H9 (cell line): ENCODE data around the gene TIMM22. TPM values are rescaled to one million over a fixed set of nuclear protein-coding genes. Genes with fewer than 3 reads are reported as not detected.

Experiments
- DNase-seq: peaks from one replicate; pipeline ENCODE4 v3.0.0-alpha.2; 2017
- H2AFZ ChIP-seq: one replicate; pipeline ENCODE4 v1.6.1; 2013; ENCODE audit warnings: mild to moderate bottlenecking, low read length, control low read depth, moderate library complexity
- H2AK5ac ChIP-seq: 2 replicates; pipeline ENCODE4 v1.6.1; 2013; ENCODE audit warnings: low read length, control low read depth, mixed read lengths; ENCODE audit not compliant: insufficient read length
- H2BK120ac ChIP-seq: one replicate; pipeline ENCODE4 v1.6.1; 2013; ENCODE audit warnings: low read depth, mild to moderate bottlenecking, low read length, control low read depth, inconsistent platforms; ENCODE audit not compliant: poor library complexity, severe bottlenecking
- H2BK12ac ChIP-seq: 2 replicates; pipeline ENCODE4 v1.6.1; 2013; ENCODE audit warnings: low read length, control low read depth, mixed read lengths, low read depth; ENCODE audit not compliant: insufficient read length
- H2BK15ac ChIP-seq: 2 replicates; pipeline ENCODE4 v1.6.1; 2013; ENCODE audit warnings: low read depth, low read length, control low read depth
- H2BK20ac ChIP-seq: one replicate; pipeline ENCODE4 v1.6.1; 2013; ENCODE audit warnings: low read depth, mild to moderate bottlenecking, low read length, control low read depth, inconsistent platforms; ENCODE audit not compliant: poor library complexity, severe bottlenecking
- H2BK5ac ChIP-seq: 2 replicates; pipeline ENCODE4 v1.6.1; 2013; ENCODE audit warnings: low read length, control low read depth, mixed read lengths; ENCODE audit not compliant: insufficient read length
- H3K14ac ChIP-seq: 2 replicates; pipeline ENCODE4 v1.6.1; 2013; ENCODE audit warnings: low read length, control low read depth; ENCODE audit not compliant: insufficient read depth
- H3K18ac ChIP-seq: 2 replicates; pipeline ENCODE4 v1.6.1; 2013; ENCODE audit warnings: low read depth, mild to moderate bottlenecking, mixed read lengths, low read length, control low read depth; ENCODE audit not compliant: insufficient read length
- H3K23ac ChIP-seq: 2 replicates; pipeline ENCODE4 v1.6.1; 2013; ENCODE audit warnings: low read length, control low read depth, mixed read lengths, low read depth; ENCODE audit not compliant: insufficient read length
- H3K23me2 ChIP-seq: 2 replicates; pipeline ENCODE4 v1.6.1; 2013; ENCODE audit warnings: low read depth, mild to moderate bottlenecking, mixed read lengths, low read length, control low read depth; ENCODE audit not compliant: insufficient read length, poor library complexity, severe bottlenecking
- H3K27ac ChIP-seq: 2 replicates; pipeline ENCODE4 v1.5.1; 2013; ENCODE audit warnings: low read length, control low read depth, mixed read lengths, low read depth; ENCODE audit not compliant: insufficient read length
- H3K27me3 ChIP-seq: 2 replicates; pipeline ENCODE4 v1.6.1; 2013; ENCODE audit warnings: low read length, control low read depth, inconsistent platforms; ENCODE audit not compliant: insufficient read depth
- H3K4ac ChIP-seq: 2 replicates; pipeline ENCODE4 v1.6.1; 2013; ENCODE audit warnings: low read depth, mild to moderate bottlenecking, control low read depth, inconsistent platforms, low read length, moderate library complexity
- H3K4me1 ChIP-seq: 2 replicates; pipeline ENCODE4 v1.6.1; 2013; ENCODE audit warnings: low read length, control low read depth, inconsistent platforms; ENCODE audit not compliant: insufficient read depth
- H3K4me2 ChIP-seq: 2 replicates; pipeline ENCODE4 v1.6.1; 2013; ENCODE audit warnings: low read length, control low read depth, mixed read lengths; ENCODE audit not compliant: insufficient read length, insufficient read depth
- H3K56ac ChIP-seq: 2 replicates; pipeline ENCODE4 v1.6.1; 2013; ENCODE audit warnings: low read depth, mild to moderate bottlenecking, mixed read lengths, low read length, control low read depth; ENCODE audit not compliant: insufficient read length
- H3K79me1 ChIP-seq: 2 replicates; pipeline ENCODE4 v1.6.1; 2013; ENCODE audit warnings: low read depth, mild to moderate bottlenecking, moderate library complexity, low read length, control low read depth, inconsistent platforms; ENCODE audit not compliant: insufficient read depth, poor library complexity, severe bottlenecking
- H3K79me2 ChIP-seq: 2 replicates; pipeline ENCODE4 v1.6.1; 2013; ENCODE audit warnings: low read length, control low read depth, inconsistent platforms; ENCODE audit not compliant: insufficient read depth
- H3K9ac ChIP-seq: 2 replicates; pipeline ENCODE4 v1.6.1; 2013; ENCODE audit warnings: low read length, control low read depth, mixed read lengths; ENCODE audit not compliant: insufficient read length; ENCODE audit errors: extremely low read depth
- H3K9me3 ChIP-seq: one replicate; pipeline ENCODE4 v1.6.1; 2013; ENCODE audit warnings: low read depth, low read length, inconsistent platforms; ENCODE audit not compliant: control insufficient read depth
- H3T11ph ChIP-seq: one replicate; pipeline ENCODE4 v1.6.1; 2013; ENCODE audit warnings: mild to moderate bottlenecking, low read length, control low read depth, inconsistent platforms
- H4K20me1 ChIP-seq: one replicate; pipeline ENCODE4 v1.6.1; 2013; ENCODE audit not compliant: control insufficient read depth, insufficient read length, insufficient read depth
- H4K5ac ChIP-seq: 2 replicates; pipeline ENCODE4 v1.6.1; 2013; ENCODE audit warnings: low read depth, mild to moderate bottlenecking, mixed read lengths, low read length, control low read depth; ENCODE audit not compliant: insufficient read length
- H4K8ac ChIP-seq: replicated peaks from 2 replicates; pipeline ENCODE4 v1.6.1; 2013; ENCODE audit warnings: low read length, control low read depth, mixed read lengths, low read depth; ENCODE audit not compliant: insufficient read length
- H4K91ac ChIP-seq: 2 replicates; pipeline ENCODE4 v1.6.1; 2013; ENCODE audit warnings: low read depth, mild to moderate bottlenecking, moderate library complexity, mixed read lengths, low read length, control low read depth; ENCODE audit not compliant: insufficient read length
- H3K27ac Mint-ChIP-seq, 3 experiments: 2 replicates in 2 of 3; 3 replicates in 1 of 3; pipeline ENCODE4 v1.8.0; 2020 to 2021; ENCODE audit warnings: mixed read lengths in 3 of 3, mild to moderate bottlenecking in 1 of 3, moderate library complexity in 1 of 3
- H3K27me3 Mint-ChIP-seq: 2 replicates; pipeline ENCODE4 v1.8.0; 2021; ENCODE audit warnings: low read depth, mild to moderate bottlenecking, moderate library complexity, mixed read lengths
- H3K36me3 Mint-ChIP-seq, 3 experiments: 2 replicates in 2 of 3; 3 replicates in 1 of 3; pipeline ENCODE4 v1.8.0; 2020 to 2021; ENCODE audit warnings: low read depth in 3 of 3, mixed read lengths in 3 of 3; ENCODE audit not compliant: insufficient read depth in 1 of 3
- H3K4me1 Mint-ChIP-seq, 2 experiments: 2 replicates each; pipeline ENCODE4 v1.8.0; 2020; ENCODE audit warnings: mixed read lengths in 2 of 2
- H3K4me3 Mint-ChIP-seq, 2 experiments: 2 replicates in 1 of 2; 3 replicates in 1 of 2; pipeline ENCODE4 v1.8.0; 2020 to 2021; ENCODE audit warnings: mild to moderate bottlenecking in 2 of 2, mixed read lengths in 2 of 2, moderate library complexity in 1 of 2
- H3K9me3 Mint-ChIP-seq, 2 experiments: 2 replicates in 1 of 2; 3 replicates in 1 of 2; pipeline ENCODE4 v1.8.0; 2020; ENCODE audit warnings: mild to moderate bottlenecking in 2 of 2, mixed read lengths in 2 of 2, moderate library complexity in 1 of 2
- CTCF ChIP-seq: fragments of 200-600 bp; sonication (generic); conservative IDR thresholded peaks from 3 replicates; pipeline ENCODE4 v1.8.0; 2021; ENCODE audit warnings: antibody characterized with exemption, mild to moderate bottlenecking
- WGBS: extraction: QIAGEN DNeasy Blood & Tissue Kit; methylation state at CpG from one replicate; pipeline ENCODE4 v1.1.7; 2013; ENCODE audit warnings: missing lambda C conversion rate, low lambda C conversion rate, mixed read lengths; ENCODE audit not compliant: insufficient read length; ENCODE audit errors: extremely low coverage; 5-methylcytosine and 5-hydroxymethylcytosine counted together
- total RNA-seq: library from RNA; stranded (reverse); gene quantifications from 2 replicates; pipeline ENCODE4 v1.2.1, GENCODE V29; 2021

TIMM22 gene
- total RNA-seq, 1 experiment from 2014 or later = 23.0 TPM

GRCh38 chr17:1010086-1010450 lies 13.1 kb downstream of the TIMM22 start:
- no peak overlapping the region for H3K27ac Mint-ChIP-seq

More at GRCh38 chr17:1010086-1010450, 13.1 kb downstream of the TIMM22 start:
- no peak overlapping the region for H3K23ac ChIP-seq
- no peak overlapping the region for H3K4me2 ChIP-seq
- no peak overlapping the region for H4K5ac ChIP-seq
- peaks cover 0 to 9% (median 4%) of the 10 kb centered on the region in 3 experiments; a peak in 4 of 7 replicates for H3K36me3 Mint-ChIP-seq
- H3K4ac ChIP-seq = no peak overlapping the region
- no peak overlapping the region for H2BK20ac ChIP-seq
- no peak overlapping the region for H3K56ac ChIP-seq
- no peaks in the 10 kb centered on the region for H3K9me3 ChIP-seq
- H3K18ac ChIP-seq = no peak overlapping the region
- H3K27me3 Mint-ChIP-seq = no peaks in the 10 kb centered on the region; the same call in 1 of the 2 replicates
- no peak overlapping the region for H2BK120ac ChIP-seq
- no peak for DNase-seq
- H4K8ac ChIP-seq = no peak overlapping the region
- H3K4me1 Mint-ChIP-seq = peaks cover 5 to 6% of the 10 kb centered on the region in 2 experiments; a peak in 3 of 4 replicates
- no peak overlapping the region for H3K9ac ChIP-seq
- no peaks in the 10 kb centered on the region for H4K20me1 ChIP-seq
- no peak overlapping the region for H2BK12ac ChIP-seq
- H2AFZ ChIP-seq = no peak overlapping the region
- H3K79me2 ChIP-seq = no peaks in the 10 kb centered on the region
- no peak overlapping the region for H3K4me3 Mint-ChIP-seq
- H3T11ph ChIP-seq = no peak overlapping the region
- H3K4me1 ChIP-seq = no peaks in the 10 kb centered on the region
- no peak overlapping the region for H4K91ac ChIP-seq
- no peak overlapping the region for H3K14ac ChIP-seq
- no peak for TF ChIP-seq CTCF
- H2AK5ac ChIP-seq = no peak overlapping the region
- no CpG with 5 or more reads among the region's 10 CpGs for WGBS
- H2BK5ac ChIP-seq = no peak overlapping the region
- no peaks in the 10 kb centered on the region for H3K79me1 ChIP-seq
- no peak overlapping the region for H2BK15ac ChIP-seq
- H3K23me2 ChIP-seq = no peaks in the 10 kb centered on the region
- H3K9me3 Mint-ChIP-seq = no peaks in the 10 kb centered on the region
- H3K27ac ChIP-seq = no peak overlapping the region
- H3K27me3 ChIP-seq = no peaks in the 10 kb centered on the region
